ENCODE data around the gene AP2S1.

The AP2S1 gene

DNA sequence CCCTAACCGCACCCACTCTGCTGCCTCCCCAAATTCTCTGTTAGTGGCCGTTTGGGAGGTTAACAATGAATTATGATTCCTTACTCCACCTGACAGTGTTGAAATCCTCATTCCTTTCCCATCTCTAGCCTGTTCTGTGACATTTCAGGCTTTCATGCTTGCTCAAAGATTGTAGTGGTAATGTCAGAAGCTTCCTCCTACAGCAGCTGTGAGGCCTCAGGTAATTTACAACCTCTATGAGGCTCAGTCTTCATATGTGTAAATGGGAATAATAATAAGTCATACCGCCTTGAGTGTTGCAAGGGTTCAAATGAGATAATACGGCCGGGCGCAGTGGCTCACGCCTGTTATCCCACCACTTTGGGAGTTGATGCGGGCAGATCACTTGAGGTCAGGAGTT lies 61.3 kb downstream of the AP2S1 start:
- in situ Hi-C loops (cut with MboI; ENCODE audit: low sequenced_read_pairs) = no loop called here
- no peak for DNase-seq (ENCODE audit: low spot score in 2 of 2)
- Histone ChIP-seq H3K4me1 (peaks cover 8% of the 10 kb centered on the region), H3K36me3 (replicated peaks) (peaks cover 26% of the 10 kb centered on the region), H3K9me3 (no peaks in the 10 kb centered on the region), H3K27me3 (ENCODE audit: low read depth) (no peaks in the 10 kb centered on the region), H3K4me3 (no peak overlapping the region)

DNA sequence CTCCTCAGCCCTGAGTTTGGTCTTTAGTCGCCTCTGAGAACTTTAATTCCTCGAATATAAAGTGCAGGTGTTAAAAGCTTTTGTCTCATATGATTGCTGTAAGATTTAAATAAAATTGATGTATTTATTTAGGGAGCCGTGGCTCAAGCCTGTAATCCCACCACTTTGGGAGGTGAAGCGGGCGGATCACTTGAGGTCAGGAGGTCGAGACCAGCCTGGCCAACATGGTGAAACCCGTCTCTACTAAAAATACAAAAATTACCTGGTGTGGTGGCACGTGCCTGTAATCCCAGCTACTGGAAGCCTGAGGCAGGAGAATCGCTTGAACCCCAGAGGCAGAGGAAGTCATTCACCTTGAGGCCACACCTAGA lies 61.7 kb downstream of the AP2S1 start:
- Histone ChIP-seq H3K9me3 (no peaks in the 10 kb centered on the region), H3K4me3 (peak overlapping the region; percentile 3; the same call in 1 of the 2 replicates), H3K27me3 (ENCODE audit: low read depth) (no peaks in the 10 kb centered on the region), H3K36me3 (replicated peaks) (peaks cover 30% of the 10 kb centered on the region), H3K4me1 (peaks cover 12% of the 10 kb centered on the region)
- in situ Hi-C loops (cut with MboI; ENCODE audit: low sequenced_read_pairs) = no loop called here
- no peak for DNase-seq (ENCODE audit: low spot score in 2 of 2)

DNA sequence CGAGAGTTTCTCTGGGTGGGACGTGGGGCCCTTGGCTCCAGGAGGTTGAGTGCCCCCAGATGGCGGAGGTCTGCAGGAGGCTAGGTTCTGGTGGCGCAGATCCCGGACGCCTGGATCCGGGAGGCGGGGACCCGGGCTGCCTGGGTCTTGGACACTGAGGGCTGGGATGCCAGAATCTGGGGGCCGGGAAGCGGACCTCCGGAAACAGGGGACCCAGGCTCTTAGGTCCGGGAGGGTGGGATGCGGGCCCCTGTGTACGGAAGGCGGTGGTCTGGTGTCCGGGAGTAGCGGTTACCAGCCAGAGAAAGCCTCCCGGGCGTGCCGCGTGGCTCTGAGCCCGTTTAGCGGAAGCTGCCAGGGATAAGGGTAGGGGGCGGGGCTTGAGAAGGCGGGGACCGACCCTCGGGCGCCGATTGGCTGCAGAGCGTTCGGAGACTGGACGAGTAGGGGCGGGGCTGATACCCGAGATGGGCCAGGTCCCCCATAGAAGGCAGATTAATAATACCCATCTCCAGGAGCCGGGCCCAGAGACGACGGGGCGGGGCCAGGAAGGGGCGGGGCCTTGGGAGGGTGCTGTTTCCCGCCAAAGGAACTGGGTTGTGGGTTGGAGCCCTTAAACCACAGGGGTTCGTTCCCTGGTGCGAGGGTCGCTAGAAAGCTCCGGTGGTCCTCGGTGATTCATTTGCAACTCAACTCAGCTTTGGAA lies 62.2 kb downstream of the AP2S1 start, which contains the start of gene SLC1A5:
SLC1A5 (minus strand) TSS at position 333 of the 706 bp plus-strand sequence. CDS start 629 bp downstream, outside the sequence.
- H3K27me3 ChIP-seq (ENCODE audit: low read depth) = no peaks in the 10 kb centered on the region
- peak; percentile 98 to 100 for DNase-seq (ENCODE audit: low spot score in 2 of 2)
- in situ Hi-C loops (cut with MboI; ENCODE audit: low sequenced_read_pairs) = no loop called here
- no peaks in the 10 kb centered on the region for H3K9me3 ChIP-seq
- peak within 1 kb of the TSS; percentile 94 for H3K4me3 ChIP-seq
- H3K4me1 ChIP-seq = peaks cover 16% of the 10 kb centered on the region
- H3K36me3 ChIP-seq (replicated peaks) = peaks cover 36% of the 10 kb centered on the region

Measured in HAP-1 (cell line).